PC-9 (cell line): Measurements from ENCODE around the gene COL11A2. TPM values are rescaled to one million over a fixed set of nuclear protein-coding genes. Genes with fewer than 3 reads are reported as not detected.

ENCODE experiments used
- BruUV-seq: library from RNA; stranded (reverse); fragments of 400-500 nt; replicated peaks from 2 replicates; lab custom pipeline; 2021; lab: Mats Ljungman, UMichigan
- CTCF ChIA-PET: fragments of 300-600 bp; sonication (Branson Sonifier 250); formaldehyde crosslinking; loops from one replicate; lab custom pipeline; 2022; ENCODE audit warnings: antibody characterized with exemption; lab: Charles Lee
- POLR2A ChIA-PET: fragments of 300-600 bp; sonication (Branson Sonifier 250); formaldehyde crosslinking; loops from one replicate; lab custom pipeline; 2022; ENCODE audit warnings: antibody characterized with exemption; ENCODE audit not compliant: unreplicated experiment; lab: Charles Lee
- DNase-seq, 2 experiments: peaks; one replicate each; pipeline versions ENCODE4 v3.0.0 to v3.0.0-alpha.2; 2015 to 2022; ENCODE audit warnings: mixed read lengths in 1 of 2
- H2AFZ ChIP-seq: fragments of 200-600 bp; sonication (generic); 2 replicates; pipeline ENCODE4 v1.8.1; 2017; ENCODE audit warnings: antibody characterized with exemption
- H3F3A ChIP-seq: fragments of 200-600 bp; sonication (generic); 2 replicates; pipeline ENCODE4 v1.8.1; 2017; ENCODE audit warnings: antibody characterized with exemption, mild to moderate bottlenecking, low read depth; ENCODE audit not compliant: insufficient read depth
- H3K27ac ChIP-seq: fragments of 200-600 bp; sonication (generic); 2 replicates; pipeline ENCODE4 v1.6.1; 2016; ENCODE audit warnings: mixed run types
- H3K27me3 ChIP-seq: fragments of 200-600 bp; sonication (generic); 2 replicates; pipeline ENCODE4 v1.6.1; 2016; ENCODE audit warnings: low read depth, mixed run types; ENCODE audit not compliant: insufficient read depth
- H3K36me3 ChIP-seq: fragments of 200-600 bp; sonication (generic); 2 replicates; pipeline ENCODE4 v1.6.1; 2016; ENCODE audit warnings: low read depth, mixed run types
- H3K4me1 ChIP-seq: fragments of 200-600 bp; sonication (generic); replicated peaks from 2 replicates; pipeline ENCODE4 v1.6.1; 2016; ENCODE audit warnings: mixed run types; ENCODE audit not compliant: insufficient read depth
- H3K4me2 ChIP-seq: fragments of 200-600 bp; sonication (generic); 2 replicates; pipeline ENCODE4 v1.6.1; 2017; ENCODE audit warnings: mixed run types
- H3K4me3 ChIP-seq: fragments of 200-600 bp; sonication (generic); 2 replicates; pipeline ENCODE4 v1.6.1; 2016; ENCODE audit warnings: mixed run types
- H3K79me2 ChIP-seq: fragments of 200-600 bp; sonication (generic); 2 replicates; pipeline ENCODE4 v1.6.1; 2017; ENCODE audit warnings: low read depth, mixed run types
- H3K9me2 ChIP-seq: fragments of 200-600 bp; sonication (generic); 2 replicates; pipeline ENCODE4 v1.8.1; 2017; ENCODE audit warnings: mild to moderate bottlenecking; ENCODE audit not compliant: insufficient read depth
- H3K9me3 ChIP-seq: fragments of 200-600 bp; sonication (generic); 2 replicates; pipeline ENCODE4 v1.8.1; 2016; ENCODE audit warnings: low read depth; ENCODE audit not compliant: insufficient read depth
- H4K20me1 ChIP-seq: fragments of 200-600 bp; sonication (generic); 2 replicates; pipeline ENCODE4 v1.8.1; 2017; ENCODE audit not compliant: insufficient read depth
- CTCF ChIP-seq: fragments of 200-600 bp; sonication (generic); conservative IDR thresholded peaks from 2 replicates; pipeline ENCODE4 v1.6.1; 2017; ENCODE audit warnings: mixed run types, antibody characterized with exemption, mild to moderate bottlenecking, moderate library complexity
- EZH2 ChIP-seq: fragments of 200-600 bp; sonication (generic); IDR thresholded peaks from 2 replicates; pipeline ENCODE4 v1.8.0; 2017; ENCODE audit warnings: antibody characterized with exemption, low read depth
- intact Hi-C: fragments of 100-400 bp; cut with micrococcal nuclease; formaldehyde crosslinking; loops from one replicate; pipeline ENCODE4 v1.10.0; 2022; ENCODE audit not compliant: unreplicated experiment
- total RNA-seq: library from RNA; stranded (reverse); gene quantifications from 2 replicates; pipeline ENCODE4 v1.2.3, GENCODE V29; 2021

The COL11A2 gene
- total RNA-seq, 1 experiment from 2014 or later, result 2.2 TPM

GRCh38 chr6:33215271-33216116 is 23.2 kb upstream of the COL11A2 start:
- Histone ChIP-seq H3K4me3 (no peak overlapping the region), H4K20me1 (no peaks in the 10 kb centered on the region), H3K36me3 (no peaks in the 10 kb centered on the region), H3K27ac (no peak overlapping the region), H3K27me3 (peaks cover 16% of the 10 kb centered on the region; the same call in 1 of the 2 replicates), H3K79me2 (no peaks in the 10 kb centered on the region), H3K9me3 (no peaks in the 10 kb centered on the region), H2AFZ (no peak overlapping the region), H3K4me1 (no peaks in the 10 kb centered on the region), H3F3A (peaks cover 9% of the 10 kb centered on the region; the same call in 1 of the 2 replicates), H3K9me2 (no peaks in the 10 kb centered on the region), H3K4me2 (no peak overlapping the region)
- TF ChIP-seq EZH2 (no peak), CTCF (no peak)
- BruUV-seq, result no TSS peak
- intact Hi-C loops, result no loop called here
- CTCF ChIA-PET, result no interaction called here
- DNase-seq, result no peak
- POLR2A ChIA-PET, result no interaction called here

GRCh38 chr6:33213989-33214335 is 21.7 kb upstream of the COL11A2 start:
- no TSS peak for BruUV-seq
- Histone ChIP-seq H3K9me2 (no peaks in the 10 kb centered on the region), H3K79me2 (no peaks in the 10 kb centered on the region), H3K27ac (no peak overlapping the region), H4K20me1 (no peaks in the 10 kb centered on the region), H3K4me2 (no peak overlapping the region), H3F3A (peaks cover 12% of the 10 kb centered on the region; the same call in 1 of the 2 replicates), H3K4me3 (no peak overlapping the region), H3K9me3 (no peaks in the 10 kb centered on the region), H3K27me3 (0 out of 2 replicates have a peak, but pooled peaks cover 7% of the 10 kb centered on the region), H3K4me1 (no peaks in the 10 kb centered on the region), H2AFZ (no peak overlapping the region), H3K36me3 (0 out of 2 replicates have a peak, but pooled peaks cover 8% of the 10 kb centered on the region)
- CTCF ChIA-PET, result no interaction called here
- DNase-seq, result no peak
- intact Hi-C loops, result no loop called here
- TF ChIP-seq CTCF (no peak), EZH2 (no peak)
- POLR2A ChIA-PET, result no interaction called here

GRCh38 chr6:33213166-33213988 is 21.1 kb upstream of the COL11A2 start:
- intact Hi-C loops, result no loop called here
- Histone ChIP-seq H3K9me3 (no peaks in the 10 kb centered on the region), H4K20me1 (no peaks in the 10 kb centered on the region), H3K79me2 (no peaks in the 10 kb centered on the region), H3K4me1 (no peaks in the 10 kb centered on the region), H3K4me3 (no peak overlapping the region), H3F3A (peaks cover 12% of the 10 kb centered on the region; the same call in 1 of the 2 replicates), H3K36me3 (0 out of 2 replicates have a peak, but pooled peaks cover 8% of the 10 kb centered on the region), H3K4me2 (no peak overlapping the region), H3K9me2 (no peaks in the 10 kb centered on the region), H3K27me3 (0 out of 2 replicates have a peak, but pooled peaks cover 7% of the 10 kb centered on the region), H2AFZ (no peak overlapping the region), H3K27ac (no peak overlapping the region)
- DNase-seq, result no peak
- ChIA-PET POLR2A (no interaction called here), CTCF (no interaction called here)
- TF ChIP-seq CTCF (no peak), EZH2 (no peak)
- BruUV-seq, result no TSS peak
